SJCRH30 (cell line): ENCODE measurements around the gene MTMR2. TPM values are rescaled to one million over a fixed set of nuclear protein-coding genes. Genes with fewer than 3 reads are reported as not detected.
A peak's percentile ranks its signal among the peaks of the same experiment; 100 is the strongest.
"Not testable (repeated sequence)": the region's sequence is repeated elsewhere in the genome, so short reads cannot be mapped to it uniquely, and the experiment has no call there.

Experiments used
- DNase-seq, 2 experiments: peaks; one replicate each; pipeline ENCODE4 v3.0.0-alpha.2; 2015 to 2020
- H3K27ac ChIP-seq: fragments of 250-450 bp; sonication (Bioruptor Pico); 2 replicates; pipeline ENCODE4 v1.5.1; 2020; ENCODE audit warnings: mild to moderate bottlenecking, moderate library complexity
- H3K27me3 ChIP-seq: fragments of 250-450 bp; sonication (Bioruptor Pico); 2 replicates; pipeline ENCODE4 v1.5.1; 2020; ENCODE audit warnings: mild to moderate bottlenecking, moderate library complexity
- H3K36me3 ChIP-seq: fragments of 250-450 bp; sonication (Bioruptor Pico); 2 replicates; pipeline ENCODE4 v1.5.1; 2020; ENCODE audit warnings: mild to moderate bottlenecking, moderate library complexity
- H3K4me1 ChIP-seq: fragments of 250-450 bp; sonication (Bioruptor Pico); 2 replicates; pipeline ENCODE4 v1.5.1; 2020; ENCODE audit warnings: mild to moderate bottlenecking, moderate library complexity
- H3K4me3 ChIP-seq: fragments of 250-450 bp; sonication (Bioruptor Pico); 2 replicates; pipeline ENCODE4 v1.5.1; 2020; ENCODE audit warnings: mild to moderate bottlenecking, moderate library complexity
- H3K9me3 ChIP-seq: fragments of 250-450 bp; sonication (Bioruptor Pico); replicated peaks from 2 replicates; pipeline ENCODE4 v1.5.1; 2020; ENCODE audit warnings: mild to moderate bottlenecking, moderate library complexity
- total RNA-seq: library from RNA; depleted of rRNA; stranded (reverse); fragments of >200 nt; shearing (Covaris generic); gene quantifications from 2 replicates; pipeline ENCODE4 v1.2.3, GENCODE V29; 2014

MTMR2 gene
- total RNA-seq, 1 experiment from 2014 or later: 26.4 TPM

DNA sequence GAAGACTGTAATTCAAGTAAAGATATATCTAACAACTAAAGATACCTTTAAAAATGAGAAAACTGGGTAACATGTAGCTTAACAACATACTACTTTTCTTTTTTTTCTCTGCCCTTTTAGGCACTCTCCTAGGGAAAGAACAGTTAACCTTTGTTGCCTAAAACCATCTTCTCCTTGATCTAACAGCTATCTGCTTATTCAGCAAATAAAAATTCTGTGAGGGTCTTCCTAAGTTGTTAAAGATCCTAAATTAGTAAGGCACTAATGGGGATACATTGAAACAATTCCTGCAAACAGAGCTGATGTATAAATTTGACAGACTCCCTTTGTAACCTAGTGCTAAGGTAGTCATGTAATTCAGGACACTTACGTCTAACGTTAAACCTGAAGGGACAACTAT lies 39.1 kb downstream of the MTMR2 start:
- no peaks in the 10 kb centered on the region for H3K4me1 ChIP-seq
- peaks cover 5% of the 10 kb centered on the region; the same call in 1 of the 2 replicates for H3K36me3 ChIP-seq
- no peaks in the 10 kb centered on the region for H3K27me3 ChIP-seq
- DNase-seq: no peak
- no peaks in the 10 kb centered on the region for H3K9me3 ChIP-seq
- H3K27ac ChIP-seq: no peak overlapping the region
- H3K4me3 ChIP-seq: no peak overlapping the region

DNA sequence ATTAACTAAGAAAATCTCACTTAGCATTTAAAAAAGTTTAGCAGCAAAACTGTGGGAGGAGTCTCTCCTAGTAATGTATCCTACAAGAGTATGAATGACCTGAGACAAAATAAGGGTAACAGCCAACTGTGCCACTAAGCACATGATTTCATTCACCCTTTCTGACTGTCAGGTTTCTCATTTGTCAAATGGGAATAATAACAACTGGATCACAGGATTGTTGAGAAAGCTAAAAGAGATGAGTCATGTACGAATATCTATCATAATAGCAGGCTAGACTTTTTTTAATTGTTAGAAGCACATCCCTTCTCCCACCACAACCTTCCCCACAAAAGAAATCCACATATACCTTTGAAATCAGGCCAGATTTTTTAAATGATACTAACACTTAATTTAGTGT lies 39.5 kb downstream of the MTMR2 start:
- Histone ChIP-seq H3K4me1 (no peaks in the 10 kb centered on the region), H3K4me3 (no peak overlapping the region), H3K36me3 (peaks cover 5% of the 10 kb centered on the region; the same call in 1 of the 2 replicates), H3K27me3 (no peaks in the 10 kb centered on the region), H3K27ac (no peak overlapping the region), H3K9me3 (no peaks in the 10 kb centered on the region)
- DNase-seq: no peak

DNA sequence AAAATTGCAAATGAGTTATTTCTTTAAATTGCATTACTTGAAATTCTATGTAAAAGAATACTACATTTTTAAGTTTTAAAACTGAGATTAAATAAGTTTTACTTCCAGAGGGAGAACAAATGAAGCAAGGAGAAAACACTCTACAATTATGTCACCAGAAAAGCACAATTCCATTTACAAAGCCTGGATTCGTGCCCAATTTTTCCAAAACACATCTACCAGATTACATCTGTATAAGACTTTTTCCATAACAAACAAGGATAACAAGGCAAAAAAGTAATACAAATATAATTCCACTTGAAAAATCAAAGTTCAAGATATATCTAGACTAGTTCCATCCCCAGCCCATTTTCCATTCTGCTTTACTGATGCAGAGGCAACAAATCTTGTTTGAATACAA lies 40.5 kb downstream of the MTMR2 start:
- peaks cover 5% of the 10 kb centered on the region; the same call in 1 of the 2 replicates for H3K36me3 ChIP-seq
- no peaks in the 10 kb centered on the region for H3K4me1 ChIP-seq
- no peak overlapping the region for H3K27ac ChIP-seq
- no peak overlapping the region for H3K4me3 ChIP-seq
- no peak for DNase-seq
- no peaks in the 10 kb centered on the region for H3K9me3 ChIP-seq
- no peaks in the 10 kb centered on the region for H3K27me3 ChIP-seq

DNA sequence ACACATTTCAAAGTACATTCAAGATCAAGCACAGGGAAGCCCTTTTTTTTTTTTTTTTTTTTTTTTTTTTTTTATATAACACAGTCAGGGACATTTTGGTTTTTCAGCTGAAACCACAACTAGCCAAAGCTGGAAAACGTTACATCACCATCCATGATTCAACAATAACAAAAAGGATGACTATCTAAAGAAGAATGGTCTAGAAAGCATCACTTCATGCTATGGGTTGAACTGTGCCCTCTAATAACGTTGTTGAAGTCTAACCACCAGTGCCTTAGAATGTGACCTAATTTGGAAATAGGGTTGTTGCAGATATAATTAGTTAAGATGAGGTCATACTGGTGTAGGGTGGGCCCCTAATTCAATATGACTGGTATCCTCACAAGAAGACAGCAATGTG lies 46.6 kb downstream of the MTMR2 start:
- no peak overlapping the region for H3K27ac ChIP-seq
- no peak overlapping the region for H3K4me3 ChIP-seq
- no peaks in the 10 kb centered on the region for H3K27me3 ChIP-seq
- no peak for DNase-seq
- H3K4me1 ChIP-seq: no peaks in the 10 kb centered on the region
- H3K36me3 ChIP-seq: no peaks in the 10 kb centered on the region
- H3K9me3 ChIP-seq: no peaks in the 10 kb centered on the region

DNA sequence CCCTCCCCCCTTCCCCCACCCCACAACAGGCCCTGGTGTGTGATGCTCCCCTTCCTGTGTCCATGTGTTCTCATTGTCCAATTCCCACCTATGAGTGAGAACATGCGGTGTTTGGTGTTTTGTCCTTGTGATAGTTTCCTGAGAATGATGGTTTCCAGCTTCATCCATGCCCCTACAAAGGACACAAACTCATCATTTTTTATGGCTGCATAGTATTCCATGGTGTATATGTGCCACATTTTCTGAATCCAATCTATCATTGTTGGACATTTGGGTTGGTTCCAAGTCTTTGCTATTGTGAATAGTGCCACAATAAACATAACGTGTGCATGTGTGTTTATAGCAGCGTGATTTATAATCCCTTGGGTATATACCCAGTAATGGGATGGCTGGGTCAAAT lies 53.0 kb downstream of the MTMR2 start:
- H3K9me3 ChIP-seq, H3K36me3 ChIP-seq, H3K27me3 ChIP-seq, H3K4me1 ChIP-seq, H3K4me3 ChIP-seq, DNase-seq, H3K27ac ChIP-seq: not testable (repeated sequence)

DNA sequence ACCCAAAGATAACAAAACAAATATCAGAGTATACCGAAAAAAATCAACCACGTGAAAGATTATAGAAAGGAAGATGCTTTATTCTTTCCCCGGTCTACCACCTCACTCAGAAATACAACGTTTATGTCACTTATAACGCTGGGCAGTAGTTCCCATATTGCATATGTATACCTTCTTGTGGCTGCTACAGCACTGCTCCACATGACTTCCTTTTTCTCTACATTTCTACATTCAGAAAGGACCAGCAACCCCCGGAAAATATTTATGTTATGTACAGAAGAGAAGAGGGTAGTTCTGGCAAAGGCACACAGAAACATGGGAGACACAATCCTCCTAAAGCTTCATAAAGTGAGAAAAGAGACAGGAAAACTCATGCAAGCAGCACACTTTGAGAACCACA lies 56.8 kb downstream of the MTMR2 start:
- Histone ChIP-seq H3K27me3 (no peaks in the 10 kb centered on the region), H3K9me3 (no peaks in the 10 kb centered on the region), H3K4me1 (no peaks in the 10 kb centered on the region), H3K36me3 (0 out of 2 replicates have a peak, but pooled peaks cover under 1% of the 10 kb centered on the region), H3K27ac (no peak overlapping the region), H3K4me3 (no peak overlapping the region)
- no peak for DNase-seq

DNA sequence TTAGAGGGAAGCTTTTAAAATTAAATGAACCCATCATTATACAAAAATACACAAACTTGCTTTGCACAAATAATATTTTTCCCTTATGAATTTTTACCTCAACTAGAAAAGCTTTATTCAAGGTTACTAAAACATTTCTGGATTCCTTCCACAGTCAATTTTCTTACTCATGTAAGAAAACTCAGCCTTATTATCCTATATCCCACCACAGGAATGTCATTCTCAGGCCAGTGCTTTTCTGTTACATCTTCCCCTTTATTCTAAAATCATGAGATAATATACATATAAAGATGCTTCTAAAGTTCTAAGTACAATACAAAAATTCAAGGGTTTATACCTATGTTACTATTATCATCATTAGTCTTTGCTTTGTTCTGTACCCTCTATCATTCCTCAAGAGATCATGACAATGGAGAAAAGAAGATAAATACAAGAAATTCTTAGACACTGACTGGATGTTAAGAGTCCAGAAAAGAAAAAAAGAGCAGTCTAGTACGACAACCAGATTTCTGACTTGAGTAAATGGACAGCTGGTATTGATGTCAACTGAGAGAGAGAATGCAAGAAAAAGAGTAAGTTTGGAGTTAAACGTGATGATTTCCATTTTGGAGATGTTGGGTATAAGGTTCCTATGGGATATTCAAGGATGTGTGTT lies 60.3 kb downstream of the MTMR2 start:
- H3K36me3 ChIP-seq: peaks cover 4% of the 10 kb centered on the region; the same call in 1 of the 2 replicates
- no peak for DNase-seq
- H3K9me3 ChIP-seq: no peaks in the 10 kb centered on the region
- H3K27me3 ChIP-seq: no peaks in the 10 kb centered on the region
- no peak overlapping the region for H3K4me3 ChIP-seq
- H3K27ac ChIP-seq: no peak overlapping the region
- no peaks in the 10 kb centered on the region for H3K4me1 ChIP-seq

DNA sequence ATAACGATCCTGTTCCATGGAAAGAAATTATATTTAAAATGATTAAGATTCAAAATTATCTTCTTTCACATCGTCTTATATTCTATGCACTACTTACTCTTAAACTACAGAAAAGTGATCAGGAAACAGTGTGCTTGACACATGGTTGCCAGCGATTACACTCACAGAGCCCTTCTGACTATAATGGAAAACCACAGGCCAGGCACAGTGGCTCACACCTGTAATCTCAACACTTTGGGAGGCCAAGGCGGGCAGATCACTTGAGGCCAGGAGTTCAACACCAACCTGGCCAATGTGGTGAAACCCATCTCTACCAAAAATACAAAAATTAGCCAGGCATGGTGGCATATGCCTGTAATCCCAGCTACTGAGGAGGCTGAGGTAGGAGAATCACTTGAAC lies 63.9 kb downstream of the MTMR2 start:
- not testable (repeated sequence) for DNase-seq, H3K36me3 ChIP-seq, H3K27ac ChIP-seq

DNA sequence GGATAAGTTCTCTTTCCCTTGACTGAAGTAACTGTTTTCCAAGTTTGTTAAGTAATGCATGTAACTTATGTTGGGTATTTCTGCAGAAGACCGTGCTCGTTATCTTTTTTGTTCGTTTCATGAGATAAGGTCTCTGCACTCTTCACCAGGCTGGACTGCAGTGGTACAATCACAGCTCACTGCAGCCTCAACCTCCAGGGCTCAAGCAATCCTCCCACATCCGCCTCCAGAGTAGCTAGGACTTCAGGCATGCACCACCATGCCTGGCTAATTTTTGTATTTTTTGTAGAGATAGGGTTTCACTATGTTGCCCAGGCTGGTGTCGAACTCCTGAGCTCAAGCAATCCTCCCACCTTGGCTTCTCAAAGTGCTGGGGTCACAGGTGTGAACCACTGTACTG lies 69.5 kb downstream of the MTMR2 start:
- not testable (repeated sequence) for H3K9me3 ChIP-seq, H3K4me1 ChIP-seq, H3K36me3 ChIP-seq, H3K4me3 ChIP-seq, DNase-seq, H3K27ac ChIP-seq, H3K27me3 ChIP-seq

More for the DNA sequence above, 63.9 kb downstream of the MTMR2 start:
- H3K4me3 ChIP-seq, H3K27me3 ChIP-seq, H3K4me1 ChIP-seq, H3K9me3 ChIP-seq: not testable (repeated sequence)

DNA sequence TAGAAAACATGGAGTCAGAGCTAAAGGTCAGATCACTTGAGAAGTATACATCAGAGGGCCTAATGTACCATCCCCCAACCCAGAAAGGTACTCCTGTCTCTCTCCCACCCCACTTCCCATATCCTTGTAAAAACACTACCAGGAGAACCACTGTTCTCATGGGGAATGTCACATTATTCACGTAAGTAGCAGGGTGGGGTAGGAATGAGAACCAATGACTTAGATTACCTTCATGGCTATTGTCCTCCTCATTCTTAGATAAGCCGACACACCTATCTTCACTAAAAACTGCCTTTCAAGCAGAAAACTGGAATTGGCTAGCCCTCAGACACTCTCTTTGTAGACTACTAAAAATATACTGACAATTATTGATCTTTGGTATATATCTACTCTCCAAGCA lies 70.0 kb downstream of the MTMR2 start:
- Histone ChIP-seq H3K27me3 (no peaks in the 10 kb centered on the region), H3K9me3 (no peaks in the 10 kb centered on the region), H3K36me3 (peaks cover 4% of the 10 kb centered on the region; the same call in 1 of the 2 replicates), H3K4me3 (no peak overlapping the region), H3K27ac (no peak overlapping the region), H3K4me1 (no peaks in the 10 kb centered on the region)
- DNase-seq: no peak

DNA sequence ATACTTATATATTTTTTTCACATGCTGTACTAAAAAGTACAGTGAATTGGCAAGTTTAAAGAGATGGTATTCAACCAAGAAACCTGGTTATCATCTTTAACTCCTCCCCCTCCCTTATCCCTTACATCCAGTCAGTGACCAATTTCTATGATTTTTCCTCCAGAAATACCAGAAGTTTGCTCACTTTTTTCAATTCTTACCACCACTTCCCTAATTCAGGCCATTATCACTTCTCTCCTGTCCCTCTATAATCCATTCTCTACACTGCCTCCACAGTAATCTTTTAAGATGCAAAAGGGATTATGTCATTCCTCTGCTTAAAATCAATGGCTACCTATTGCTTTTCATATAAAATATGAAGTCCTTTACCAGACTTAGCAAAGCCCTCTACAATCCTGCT lies 70.8 kb downstream of the MTMR2 start:
- Histone ChIP-seq H3K27ac (no peak overlapping the region), H3K36me3 (peaks cover 4% of the 10 kb centered on the region; the same call in 1 of the 2 replicates), H3K27me3 (no peaks in the 10 kb centered on the region), H3K4me3 (no peak overlapping the region), H3K9me3 (no peaks in the 10 kb centered on the region), H3K4me1 (no peaks in the 10 kb centered on the region)
- no peak for DNase-seq

DNA sequence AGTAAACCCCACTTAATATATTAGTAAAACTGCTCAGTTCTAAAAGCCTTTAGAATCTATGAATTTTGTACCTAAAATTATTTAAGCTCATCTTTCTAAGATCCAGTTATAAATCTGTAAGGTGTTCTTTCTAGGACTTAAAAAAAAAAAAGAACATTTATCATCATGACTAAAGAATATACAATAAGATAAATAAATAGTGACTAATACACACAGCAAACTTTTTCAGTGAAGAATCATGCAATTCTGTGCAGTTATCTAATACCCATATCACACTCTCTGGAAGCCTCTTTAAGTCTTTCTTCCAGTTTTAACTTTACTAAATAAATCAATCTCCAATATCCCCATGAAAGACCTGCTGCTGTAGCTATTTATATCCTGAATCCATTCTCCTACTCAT lies 73.8 kb downstream of the MTMR2 start:
- no peak overlapping the region for H3K4me3 ChIP-seq
- H3K36me3 ChIP-seq: peaks cover 4% of the 10 kb centered on the region; the same call in 1 of the 2 replicates
- H3K27me3 ChIP-seq: no peaks in the 10 kb centered on the region
- no peaks in the 10 kb centered on the region for H3K9me3 ChIP-seq
- no peaks in the 10 kb centered on the region for H3K4me1 ChIP-seq
- no peak for DNase-seq
- no peak overlapping the region for H3K27ac ChIP-seq

DNA sequence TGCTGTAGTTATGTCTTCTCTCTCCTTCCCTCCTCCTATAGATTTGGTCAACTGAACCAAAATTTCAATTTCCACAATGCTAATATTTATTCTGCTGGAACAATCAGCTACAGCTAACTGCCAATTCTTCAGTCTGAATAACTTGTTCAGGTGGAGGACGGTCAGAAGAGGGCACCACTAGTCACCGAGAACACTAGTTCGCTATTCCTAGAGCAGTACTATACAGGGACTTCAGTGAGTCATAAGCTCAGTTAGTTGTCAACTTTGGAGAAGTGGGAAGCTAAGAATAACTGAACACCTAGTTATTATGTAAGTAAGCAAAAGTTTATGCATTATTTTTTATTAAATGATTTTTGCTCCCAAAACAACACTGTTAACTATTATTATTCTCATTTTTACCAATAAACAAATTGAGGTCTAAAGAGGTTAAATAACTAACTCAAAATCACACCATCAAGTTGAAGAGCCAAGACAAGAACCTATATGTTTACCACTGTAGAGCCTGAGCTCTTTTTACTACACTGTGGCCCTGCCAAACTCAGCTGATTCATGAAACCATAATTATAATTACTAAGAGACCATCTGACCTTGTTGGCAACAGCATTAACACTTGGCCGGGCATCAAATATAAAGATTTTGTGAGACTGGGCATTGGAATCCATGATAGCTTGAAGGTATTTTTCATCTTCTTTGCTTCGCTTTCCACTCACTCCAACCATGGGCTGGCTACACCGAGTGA lies 74.7 kb downstream of the MTMR2 start:
- DNase-seq: peak; percentile 35 to 62
- H3K4me3 ChIP-seq: no peak overlapping the region
- peaks cover 9% of the 10 kb centered on the region; the same call in 1 of the 2 replicates for H3K36me3 ChIP-seq
- H3K27ac ChIP-seq: no peak overlapping the region
- no peaks in the 10 kb centered on the region for H3K27me3 ChIP-seq
- H3K4me1 ChIP-seq: no peaks in the 10 kb centered on the region
- no peaks in the 10 kb centered on the region for H3K9me3 ChIP-seq

DNA sequence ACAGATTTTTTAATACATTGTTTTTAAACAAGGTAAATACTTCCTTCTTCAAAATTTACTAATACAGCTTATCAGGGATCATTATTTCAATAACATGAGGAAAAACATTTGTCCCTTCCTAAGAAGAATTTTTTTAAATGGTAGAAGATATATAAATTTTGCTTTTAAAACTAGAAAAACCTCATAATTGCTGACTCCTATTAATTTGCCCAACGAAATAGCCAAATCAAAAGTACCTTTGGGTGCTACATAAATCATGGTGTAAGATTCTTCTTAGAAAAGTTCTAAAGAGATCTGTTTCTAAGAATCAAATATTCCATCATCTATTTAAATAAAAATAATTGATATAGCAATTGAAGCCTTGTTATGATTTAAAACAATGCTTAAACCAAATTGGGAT lies 78.7 kb downstream of the MTMR2 start:
- Histone ChIP-seq H3K27me3 (no peaks in the 10 kb centered on the region), H3K9me3 (no peaks in the 10 kb centered on the region), H3K4me1 (no peaks in the 10 kb centered on the region), H3K27ac (no peak overlapping the region), H3K4me3 (no peak overlapping the region), H3K36me3 (peaks cover 16% of the 10 kb centered on the region)
- DNase-seq: no peak

DNA sequence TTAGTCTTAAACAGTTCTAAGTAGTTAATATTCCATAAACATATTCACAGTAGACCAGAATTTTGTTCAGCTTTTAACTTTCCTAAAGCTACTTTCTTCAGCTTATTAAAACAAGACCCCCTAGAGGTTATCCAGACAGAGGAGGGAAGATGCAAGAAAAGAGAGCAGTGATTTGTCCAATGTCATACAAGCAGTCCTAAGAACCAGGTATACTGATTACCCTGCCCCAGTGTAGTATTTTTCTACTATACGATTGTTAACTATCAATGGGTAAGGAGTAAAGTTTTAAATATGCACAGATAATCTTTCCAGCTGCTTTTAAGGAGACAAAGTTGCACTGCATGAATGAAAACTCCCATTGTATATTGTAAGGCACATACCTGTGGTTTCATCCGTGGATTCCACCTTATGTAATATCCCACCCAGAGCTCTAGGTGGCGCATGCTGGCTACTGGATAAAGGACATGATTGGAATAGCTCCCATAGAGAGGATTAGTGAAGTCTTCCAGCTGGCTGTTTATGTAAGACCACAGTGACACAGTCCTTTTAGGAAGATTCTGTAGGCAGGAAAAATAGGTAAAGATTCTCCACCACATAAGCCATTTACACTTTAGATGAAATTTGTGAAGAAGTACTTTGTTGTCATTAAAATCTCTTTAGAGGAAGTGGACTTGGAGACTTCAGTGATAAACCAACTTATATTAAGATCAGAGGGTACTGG lies 88.0 kb downstream of the MTMR2 start:
- Histone ChIP-seq H3K9me3 (no peaks in the 10 kb centered on the region), H3K4me3 (no peak overlapping the region), H3K36me3 (peaks cover 46% of the 10 kb centered on the region), H3K4me1 (peaks cover 29% of the 10 kb centered on the region), H3K27me3 (no peaks in the 10 kb centered on the region), H3K27ac (peak overlapping the region; percentile 65)
- DNase-seq: peak; percentile 75 to 91
